Nephron progenitor cell (in vitro differentiated cells): ENCODE data around the gene RSPRY1.

ENCODE experiments used
- DNase-seq: peaks from one replicate; pipeline ENCODE4 v3.0.0; 2021
- H3K27ac Mint-ChIP-seq: 2 replicates; pipeline ENCODE4 v1.8.0; 2021; ENCODE audit warnings: mild to moderate bottlenecking, moderate library complexity, mixed read lengths
- H3K27me3 Mint-ChIP-seq: 2 replicates; pipeline ENCODE4 v1.8.0; 2021; ENCODE audit warnings: mild to moderate bottlenecking, low read depth, mixed read lengths; ENCODE audit not compliant: poor library complexity
- H3K36me3 Mint-ChIP-seq: 2 replicates; pipeline ENCODE4 v1.8.0; 2021; ENCODE audit warnings: low read depth, mixed read lengths
- H3K4me1 Mint-ChIP-seq: 2 replicates; pipeline ENCODE4 v1.8.0; 2021; ENCODE audit warnings: mixed read lengths
- H3K4me3 Mint-ChIP-seq: 2 replicates; pipeline ENCODE4 v1.8.0; 2021; ENCODE audit warnings: mild to moderate bottlenecking, moderate library complexity, mixed read lengths
- H3K9me3 Mint-ChIP-seq: 2 replicates; pipeline ENCODE4 v1.8.0; 2021; ENCODE audit warnings: mild to moderate bottlenecking, moderate library complexity, mixed read lengths
- CTCF ChIP-seq: fragments of 200-600 bp; sonication (generic); IDR thresholded peaks from 2 replicates; pipeline ENCODE4 v1.5.0; 2021; ENCODE audit warnings: antibody characterized with exemption

Gene RSPRY1

GRCh38 chr16:57216968-57217367 lies 30.8 kb downstream of the RSPRY1 start:
- Mint-ChIP-seq H3K9me3 (peaks cover 46% of the 10 kb centered on the region), H3K36me3 (peaks cover 97% of the 10 kb centered on the region), H3K27ac (no peak overlapping the region), H3K4me1 (no peaks in the 10 kb centered on the region), H3K4me3 (no peak overlapping the region), H3K27me3 (no peaks in the 10 kb centered on the region)
- DNase-seq: no peak
- no peak for TF ChIP-seq CTCF

- DNase-seq: no peak
- Mint-ChIP-seq H3K9me3 (peaks cover 19% of the 10 kb centered on the region), H3K36me3 (peaks cover 80% of the 10 kb centered on the region), H3K4me3 (no peak overlapping the region), H3K4me1 (no peaks in the 10 kb centered on the region), H3K27me3 (no peaks in the 10 kb centered on the region), H3K27ac (no peak overlapping the region)
- TF ChIP-seq CTCF: no peak
These were observed 36.9 kb downstream of the RSPRY1 start for GRCh38 chr16:57223057-57223456.

GRCh38 chr16:57224651-57225335 lies 38.7 kb downstream of the RSPRY1 start:
- Mint-ChIP-seq H3K27me3 (no peaks in the 10 kb centered on the region), H3K4me3 (no peak overlapping the region), H3K27ac (no peak overlapping the region), H3K9me3 (peaks cover 4% of the 10 kb centered on the region), H3K4me1 (no peaks in the 10 kb centered on the region), H3K36me3 (peaks cover 70% of the 10 kb centered on the region)
- DNase-seq: no peak
- no peak for TF ChIP-seq CTCF

- no peak for TF ChIP-seq CTCF
These were observed 39.8 kb downstream of the RSPRY1 start for GRCh38 chr16:57225978-57226377.

GRCh38 chr16:57226701-57227621 lies 40.8 kb downstream of the RSPRY1 start:
- no peak overlapping the region for H3K4me3 Mint-ChIP-seq

More at GRCh38 chr16:57225978-57226377, 39.8 kb downstream of the RSPRY1 start:
- no peak for DNase-seq
- Mint-ChIP-seq H3K4me1 (no peaks in the 10 kb centered on the region), H3K9me3 (no peaks in the 10 kb centered on the region), H3K27me3 (no peaks in the 10 kb centered on the region), H3K27ac (no peak overlapping the region), H3K36me3 (peaks cover 67% of the 10 kb centered on the region), H3K4me3 (no peak overlapping the region)

More at GRCh38 chr16:57226701-57227621, 40.8 kb downstream of the RSPRY1 start:
- H3K36me3 Mint-ChIP-seq: peaks cover 63% of the 10 kb centered on the region
- H3K9me3 Mint-ChIP-seq: no peaks in the 10 kb centered on the region
- no peak overlapping the region for H3K27ac Mint-ChIP-seq
- no peak for TF ChIP-seq CTCF
- no peak for DNase-seq
- no peaks in the 10 kb centered on the region for H3K4me1 Mint-ChIP-seq
- H3K27me3 Mint-ChIP-seq: no peaks in the 10 kb centered on the region
